HCT116 (cell line): ENCODE results near the gene VAPA.

Experiments used
- CEBPB ChIP-seq: IDR thresholded peaks from 2 replicates; pipeline ENCODE4 v1.6.1; 2012; ENCODE audit warnings: low read depth
- CTCF ChIP-seq, 3 experiments: fragments of 200-600 bp in 1 of 3; sonication (generic) in 1 of 3; IDR thresholded peaks in 2 of 3; conservative IDR thresholded peaks in 1 of 3; 2 replicates each; pipeline ENCODE4 v1.5.1; 2012 to 2017; ENCODE audit warnings: low read depth in 2 of 3, low read length in 2 of 3, antibody characterized with exemption in 1 of 3, borderline replicate concordance in 1 of 3, control low read depth in 1 of 3, mild to moderate bottlenecking in 1 of 3, mixed read lengths in 1 of 3, mixed run types in 1 of 3, moderate library complexity in 1 of 3; ENCODE audit not compliant: insufficient read depth in 1 of 3
- EZH2 ChIP-seq: fragments of 200-600 bp; sonication (generic); IDR thresholded peaks from 2 replicates; pipeline ENCODE4 v1.6.1; 2017; ENCODE audit warnings: antibody characterized with exemption, mixed run types
- FOSL1 ChIP-seq: IDR thresholded peaks from 2 replicates; pipeline ENCODE4 v1.6.1; 2012; ENCODE audit warnings: low read depth
- POLR2A ChIP-seq: IDR thresholded peaks from 2 replicates; pipeline ENCODE4 v1.7.0; 2011; ENCODE audit warnings: borderline replicate concordance; ENCODE audit not compliant: insufficient read depth, insufficient read length; ENCODE audit errors: extremely low read depth
- POLR2AphosphoS5 ChIP-seq: IDR thresholded peaks from 2 replicates; pipeline ENCODE4 v1.6.1; 2011; ENCODE audit warnings: mild to moderate bottlenecking, low read depth, low read length, moderate library complexity
- RAD21 ChIP-seq: IDR thresholded peaks from 2 replicates; pipeline ENCODE4 v1.6.1; 2012; ENCODE audit warnings: low read depth, mild to moderate bottlenecking
- REST ChIP-seq: IDR thresholded peaks from 2 replicates; pipeline ENCODE4 v1.6.1; 2012; ENCODE audit warnings: low read depth
- ZNF274 ChIP-seq: fragments of 200-500 bp; sonication (Bioruptor generic); IDR thresholded peaks from 2 replicates; pipeline ENCODE4 v1.6.1; 2014; ENCODE audit warnings: mild to moderate bottlenecking, low read depth, low read length, inconsistent platforms

GRCh38 chr18:9890196-9890595 lies 23.6 kb upstream of the VAPA start:
- TF ChIP-seq CTCF (IDR thresholded peaks at IDR 0.05 in 2 of 3, conservative IDR thresholded peaks at IDR 0.05 in 1 of 3; ENCODE audit: borderline replicate concordance in 1 of 3, insufficient read depth in 1 of 3, low read depth in 2 of 3, low read length in 2 of 3) (no peak), REST (no peak), ZNF274 (no peak), POLR2AphosphoS5 (no peak), FOSL1 (no peak), EZH2 (no peak), CEBPB (no peak), RAD21 (no peak), POLR2A (no peak)
